SK-N-SH (cell line): Measurements from ENCODE around the gene MFAP2. TPM values are rescaled to one million over a fixed set of nuclear protein-coding genes. Genes with fewer than 3 reads are reported as not detected.

Source experiments
- CTCF ChIA-PET: fragments of 300-600, 350-600 bp; formaldehyde crosslinking; extraction: SDS; loops from one replicate; lab custom pipeline; 2021; lab: Yijun Ruan, JAX
- POLR2A ChIA-PET: fragments of 350-600 bp; sonication (Branson Sonifier 250); formaldehyde crosslinking; extraction: SDS; loops from one replicate; lab custom pipeline; 2020; ENCODE audit warnings: antibody characterized with exemption, inconsistent platforms; lab: Yijun Ruan, JAX
- DNase-seq: peaks from one replicate; pipeline ENCODE4 v3.0.0; 2012
- H2AFZ ChIP-seq: fragments of 200-600 bp; sonication (generic); 2 replicates; pipeline ENCODE4 v1.8.1; 2016; ENCODE audit warnings: antibody characterized with exemption, mild to moderate bottlenecking, low read depth
- H3F3A ChIP-seq: fragments of 200-600 bp; sonication (generic); replicated peaks from 2 replicates; pipeline ENCODE3; 2016; ENCODE audit warnings: antibody characterized with exemption, mild to moderate bottlenecking; ENCODE audit not compliant: insufficient read depth
- H3K27ac ChIP-seq, 2 experiments: fragments of 200-500 bp in 1 of 2; fragments of 200-600 bp in 1 of 2; sonication (Bioruptor generic) in 1 of 2; sonication (generic), shearing (Covaris generic) in 1 of 2; 2 replicates each; pipeline versions ENCODE4 v1.5.1 to v1.6.1; 2014 to 2016; ENCODE audit warnings: low read depth in 2 of 2, inconsistent platforms in 1 of 2, low read length in 1 of 2, mild to moderate bottlenecking in 1 of 2, mixed read lengths in 1 of 2
- H3K27me3 ChIP-seq: fragments of 200-600 bp; sonication (generic), shearing (Covaris generic); 2 replicates; pipeline ENCODE4 v1.6.1; 2016; ENCODE audit warnings: mixed run types; ENCODE audit not compliant: insufficient read depth
- H3K36me3 ChIP-seq, 2 experiments: fragments of 200-500 bp in 1 of 2; fragments of 200-600 bp in 1 of 2; sonication (Bioruptor generic) in 1 of 2; sonication (generic) in 1 of 2; replicated peaks in 1 of 2; 2 replicates each; pipeline versions ENCODE3 to v1.5.1; 2014 to 2016; ENCODE audit warnings: low read length in 1 of 2, mild to moderate bottlenecking in 1 of 2; ENCODE audit not compliant: insufficient read depth in 2 of 2, control insufficient read depth in 1 of 2
- H3K4me1 ChIP-seq, 2 experiments: fragments of 200-500 bp in 1 of 2; fragments of 200-600 bp in 1 of 2; sonication (Bioruptor generic) in 1 of 2; sonication (generic), shearing (Covaris generic) in 1 of 2; 2 replicates each; pipeline versions ENCODE4 v1.5.1 to v1.6.1; 2014 to 2016; ENCODE audit warnings: low read depth in 1 of 2, low read length in 1 of 2, mixed run types in 1 of 2; ENCODE audit not compliant: insufficient read depth in 2 of 2, control insufficient read depth in 1 of 2
- H3K4me2 ChIP-seq: fragments of 200-600 bp; sonication (generic), shearing (Covaris generic); 2 replicates; pipeline ENCODE4 v1.6.1; 2017; ENCODE audit warnings: mixed run types
- H3K4me3 ChIP-seq, 2 experiments: fragments of 200-500 bp in 1 of 2; fragments of 200-600 bp in 1 of 2; sonication (Bioruptor generic) in 1 of 2; sonication (generic), shearing (Covaris generic) in 1 of 2; 2 replicates each; pipeline versions ENCODE4 v1.5.1 to v1.8.1; 2014 to 2016; ENCODE audit warnings: low read depth in 2 of 2, inconsistent platforms in 1 of 2, low read length in 1 of 2, mild to moderate bottlenecking in 1 of 2, mixed read lengths in 1 of 2, moderate library complexity in 1 of 2
- H3K79me2 ChIP-seq: fragments of 200-600 bp; sonication (generic); 2 replicates; pipeline ENCODE4 v1.8.1; 2017; ENCODE audit warnings: mild to moderate bottlenecking; ENCODE audit not compliant: insufficient read depth
- H3K9ac ChIP-seq: fragments of 200-600 bp; sonication (generic); 2 replicates; pipeline ENCODE4 v1.6.1; 2017; ENCODE audit warnings: mixed run types
- H3K9me2 ChIP-seq: fragments of 200-600 bp; sonication (generic); 2 replicates; pipeline ENCODE4 v1.6.1; 2017; ENCODE audit warnings: mixed run types
- H3K9me3 ChIP-seq: fragments of 200-600 bp; sonication (generic); 2 replicates; pipeline ENCODE4 v1.6.1; 2017; ENCODE audit warnings: mixed run types, mild to moderate bottlenecking, moderate library complexity
- H4K20me1 ChIP-seq: fragments of 200-600 bp; sonication (generic); 2 replicates; pipeline ENCODE4 v1.6.1; 2017; ENCODE audit warnings: mild to moderate bottlenecking, mixed run types; ENCODE audit not compliant: insufficient read depth
- CHD2 ChIP-seq: fragments of 150-350 bp; IDR thresholded peaks from 2 replicates; pipeline ENCODE4 v1.6.1; 2018; ENCODE audit warnings: low read length; ENCODE audit not compliant: partially characterized antibody
- EP300 ChIP-seq, 2 experiments: IDR thresholded peaks; 2 replicates each; pipeline versions ENCODE4 v1.4.0 to v1.6.1; 2012; ENCODE audit warnings: borderline replicate concordance in 1 of 2, low read depth in 1 of 2, low read length in 1 of 2
- EZH2phosphoT487 ChIP-seq: fragments of 200-600 bp; sonication (generic); IDR thresholded peaks from 2 replicates; pipeline ENCODE4 v1.6.1; 2017; ENCODE audit warnings: low read depth, mixed run types, mild to moderate bottlenecking, antibody characterized with exemption, moderate library complexity, borderline replicate concordance
- FOSL2 ChIP-seq: IDR thresholded peaks from 2 replicates; pipeline ENCODE4 v1.4.0; 2012; ENCODE audit warnings: low read depth, mild to moderate bottlenecking, moderate library complexity, borderline replicate concordance
- FOXJ3 ChIP-seq: sonication (generic); formaldehyde crosslinking; IDR thresholded peaks from 2 replicates; pipeline ENCODE4 v1.5.1; 2020; ENCODE audit warnings: mild to moderate bottlenecking, missing genetic modification reagents
- GABPA ChIP-seq: IDR thresholded peaks from 2 replicates; pipeline ENCODE4 v1.4.0; 2012; ENCODE audit warnings: low read depth, mild to moderate bottlenecking
- JUND ChIP-seq: IDR thresholded peaks from 2 replicates; pipeline ENCODE4 v1.4.0; 2012
- MEF2A ChIP-seq: IDR thresholded peaks from 2 replicates; pipeline ENCODE4 v1.4.0; 2012; ENCODE audit warnings: low read depth, borderline replicate concordance
- PBX3 ChIP-seq: IDR thresholded peaks from 2 replicates; pipeline ENCODE4; 2012
- POLR2AphosphoS5 ChIP-seq: IDR thresholded peaks from 2 replicates; pipeline ENCODE4 v1.6.1; 2012; ENCODE audit warnings: low read depth, low read length
- RAD21 ChIP-seq: IDR thresholded peaks from 2 replicates; pipeline ENCODE4 v1.6.1; 2012; ENCODE audit warnings: mild to moderate bottlenecking, low read length
- RCOR1 ChIP-seq: fragments of 150-350 bp; IDR thresholded peaks from 2 replicates; pipeline ENCODE4 v1.6.1; 2017; ENCODE audit warnings: antibody characterized with exemption, low read length
- RFX5 ChIP-seq: IDR thresholded peaks from 2 replicates; pipeline ENCODE4 v1.6.1; 2012; ENCODE audit warnings: mild to moderate bottlenecking, improper control_type of control experiment, low read length
- TAF1 ChIP-seq: IDR thresholded peaks from 2 replicates; pipeline ENCODE4 v1.6.1; 2012; ENCODE audit warnings: low read depth, mild to moderate bottlenecking, low read length, moderate library complexity, borderline replicate concordance
- YY1 ChIP-seq: IDR thresholded peaks from 2 replicates; pipeline ENCODE4 v1.4.0; 2012; ENCODE audit warnings: low read depth, mild to moderate bottlenecking
- WGBS: methylation state at CpG from one replicate; pipeline ENCODE4 v1.1.6; 2017; ENCODE audit warnings: low lambda C conversion rate; 5-methylcytosine and 5-hydroxymethylcytosine counted together
- polyA plus RNA-seq, 3 experiments: library from polyadenylated mRNA; depleted of rRNA; stranded (reverse); fragments of >200 nt; gene quantifications; 2 replicates each; pipeline ENCODE4 v1.2.3, GENCODE V29; 2012
- TF ChIP-seq, protein P1 (sequence below): IDR thresholded peaks from 2 replicates; pipeline ENCODE4 v1.4.0; 2012; ENCODE audit warnings: low read depth, borderline replicate concordance

Gene MFAP2
- polyA plus RNA-seq, 1 of the 3 experiments (the other 2 are of a cell fraction): 189 TPM

- no peak for TF ChIP-seq PBX3
Observed at GRCh38 chr1:17027403-17027802, 47.0 kb upstream of the MFAP2 start (continued).

GRCh38 chr1:17024721-17025120, 44.3 kb upstream of the MFAP2 start:
- no peak for DNase-seq
- Histone ChIP-seq H3F3A (peaks cover 5% of the 10 kb centered on the region), H3K36me3 (peaks cover 40 to 74% of the 10 kb centered on the region in 2 experiments), H3K27ac (no peak overlapping the region), H3K9me3 (no peaks in the 10 kb centered on the region), H3K4me3 (no peak overlapping the region), H3K9ac (no peak overlapping the region), H4K20me1 (no peaks in the 10 kb centered on the region), H3K4me1 (no peaks in the 10 kb centered on the region), H2AFZ (no peak overlapping the region), H3K79me2 (no peaks in the 10 kb centered on the region), H3K4me2 (no peak overlapping the region), H3K9me2 (no peaks in the 10 kb centered on the region), H3K27me3 (no peaks in the 10 kb centered on the region)
- POLR2A ChIA-PET: no interaction called here
- TF ChIP-seq POLR2AphosphoS5 (no peak), CHD2 (no peak), MEF2A (no peak), YY1 (no peak), RCOR1 (no peak), RAD21 (no peak), TAF1 (no peak), PBX3 (no peak)
- TF ChIP-seq, protein P1, sequence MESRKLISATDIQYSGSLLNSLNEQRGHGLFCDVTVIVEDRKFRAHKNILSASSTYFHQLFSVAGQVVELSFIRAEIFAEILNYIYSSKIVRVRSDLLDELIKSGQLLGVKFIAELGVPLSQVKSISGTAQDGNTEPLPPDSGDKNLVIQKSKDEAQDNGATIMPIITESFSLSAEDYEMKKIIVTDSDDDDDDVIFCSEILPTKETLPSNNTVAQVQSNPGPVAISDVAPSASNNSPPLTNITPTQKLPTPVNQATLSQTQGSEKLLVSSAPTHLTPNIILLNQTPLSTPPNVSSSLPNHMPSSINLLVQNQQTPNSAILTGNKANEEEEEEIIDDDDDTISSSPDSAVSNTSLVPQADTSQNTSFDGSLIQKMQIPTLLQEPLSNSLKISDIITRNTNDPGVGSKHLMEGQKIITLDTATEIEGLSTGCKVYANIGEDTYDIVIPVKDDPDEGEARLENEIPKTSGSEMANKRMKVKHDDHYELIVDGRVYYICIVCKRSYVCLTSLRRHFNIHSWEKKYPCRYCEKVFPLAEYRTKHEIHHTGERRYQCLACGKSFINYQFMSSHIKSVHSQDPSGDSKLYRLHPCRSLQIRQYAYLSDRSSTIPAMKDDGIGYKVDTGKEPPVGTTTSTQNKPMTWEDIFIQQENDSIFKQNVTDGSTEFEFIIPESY: no peak
- CTCF ChIA-PET: interaction anchor here (0.9 to 1.4 kb wide), 3 partner anchors 24 to 63 kb away, joined by 3 read pairs; no protein-coding TSS in a partner anchor
- WGBS: 100% methylated on average over 1 of the region's 1 CpG

GRCh38 chr1:17023573-17023972, 43.2 kb upstream of the MFAP2 start:
- no peaks in the 10 kb centered on the region for H3K27me3 ChIP-seq
- no peaks in the 10 kb centered on the region for H3K79me2 ChIP-seq
- DNase-seq: no peak
- no peaks in the 10 kb centered on the region for H3K9me2 ChIP-seq
- no peak overlapping the region for H2AFZ ChIP-seq
- WGBS: 89% methylated on average over 3 of the region's 3 CpGs
- no peak for TF ChIP-seq PBX3
- TF ChIP-seq RAD21: no peak
- TF ChIP-seq FOXJ3 (CRISPR knock-in tag): no peak
- TF ChIP-seq EP300 (IDR thresholded peaks at IDR 0.05; ENCODE audit: borderline replicate concordance in 1 of 2, low read depth in 1 of 2, low read length in 1 of 2): no peak
- no peak for TF ChIP-seq MEF2A
- no peak for TF ChIP-seq CHD2
- no peak for TF ChIP-seq GABPA
- no peak for TF ChIP-seq RFX5
- TF ChIP-seq EZH2phosphoT487: no peak
- TF ChIP-seq JUND: no peak
- no peak for TF ChIP-seq TAF1
- no peak for TF ChIP-seq FOSL2
- CTCF ChIA-PET: interaction anchor here (0.7 to 2.9 kb wide), 5 partner anchors 10 to 403 kb away, joined by 3 to 13 read pairs (median 3); no protein-coding TSS in a partner anchor
- H3F3A ChIP-seq: peaks cover 14% of the 10 kb centered on the region
- H3K36me3 ChIP-seq: peaks cover 44 to 85% of the 10 kb centered on the region in 2 experiments
- H3K4me3 ChIP-seq: no peak overlapping the region
- no peak overlapping the region for H3K9ac ChIP-seq
- POLR2A ChIA-PET: no interaction called here
- H4K20me1 ChIP-seq: no peaks in the 10 kb centered on the region
- no peaks in the 10 kb centered on the region for H3K4me1 ChIP-seq
- no peak overlapping the region for H3K4me2 ChIP-seq
- no peaks in the 10 kb centered on the region for H3K9me3 ChIP-seq
- no peak overlapping the region for H3K27ac ChIP-seq
